SK-N-SH (cell line): ENCODE measurements around the gene MYO9A. TPM values are rescaled to one million over a fixed set of nuclear protein-coding genes. Genes with fewer than 3 reads are reported as not detected.

Experiments used
- CTCF ChIA-PET: fragments of 300-600, 350-600 bp; formaldehyde crosslinking; extraction: SDS; loops from one replicate; lab custom pipeline; 2021; lab: Yijun Ruan, JAX
- POLR2A ChIA-PET: fragments of 350-600 bp; sonication (Branson Sonifier 250); formaldehyde crosslinking; extraction: SDS; loops from one replicate; lab custom pipeline; 2020; ENCODE audit warnings: antibody characterized with exemption, inconsistent platforms; lab: Yijun Ruan, JAX
- DNase-seq: peaks from one replicate; pipeline ENCODE4 v3.0.0; 2012
- H2AFZ ChIP-seq: fragments of 200-600 bp; sonication (generic); 2 replicates; pipeline ENCODE4 v1.8.1; 2016; ENCODE audit warnings: antibody characterized with exemption, mild to moderate bottlenecking, low read depth
- H3F3A ChIP-seq: fragments of 200-600 bp; sonication (generic); replicated peaks from 2 replicates; pipeline ENCODE3; 2016; ENCODE audit warnings: antibody characterized with exemption, mild to moderate bottlenecking; ENCODE audit not compliant: insufficient read depth
- H3K27ac ChIP-seq, 2 experiments: fragments of 200-500 bp in 1 of 2; fragments of 200-600 bp in 1 of 2; sonication (Bioruptor generic) in 1 of 2; sonication (generic), shearing (Covaris generic) in 1 of 2; 2 replicates each; pipeline versions ENCODE4 v1.5.1 to v1.6.1; 2014 to 2016; ENCODE audit warnings: low read depth in 2 of 2, inconsistent platforms in 1 of 2, low read length in 1 of 2, mild to moderate bottlenecking in 1 of 2, mixed read lengths in 1 of 2
- H3K27me3 ChIP-seq: fragments of 200-600 bp; sonication (generic), shearing (Covaris generic); 2 replicates; pipeline ENCODE4 v1.6.1; 2016; ENCODE audit warnings: mixed run types; ENCODE audit not compliant: insufficient read depth
- H3K36me3 ChIP-seq, 2 experiments: fragments of 200-500 bp in 1 of 2; fragments of 200-600 bp in 1 of 2; sonication (Bioruptor generic) in 1 of 2; sonication (generic) in 1 of 2; replicated peaks in 1 of 2; 2 replicates each; pipeline versions ENCODE3 to v1.5.1; 2014 to 2016; ENCODE audit warnings: low read length in 1 of 2, mild to moderate bottlenecking in 1 of 2; ENCODE audit not compliant: insufficient read depth in 2 of 2, control insufficient read depth in 1 of 2
- H3K4me1 ChIP-seq, 2 experiments: fragments of 200-500 bp in 1 of 2; fragments of 200-600 bp in 1 of 2; sonication (Bioruptor generic) in 1 of 2; sonication (generic), shearing (Covaris generic) in 1 of 2; 2 replicates each; pipeline versions ENCODE4 v1.5.1 to v1.6.1; 2014 to 2016; ENCODE audit warnings: low read depth in 1 of 2, low read length in 1 of 2, mixed run types in 1 of 2; ENCODE audit not compliant: insufficient read depth in 2 of 2, control insufficient read depth in 1 of 2
- H3K4me2 ChIP-seq: fragments of 200-600 bp; sonication (generic), shearing (Covaris generic); 2 replicates; pipeline ENCODE4 v1.6.1; 2017; ENCODE audit warnings: mixed run types
- H3K4me3 ChIP-seq, 2 experiments: fragments of 200-500 bp in 1 of 2; fragments of 200-600 bp in 1 of 2; sonication (Bioruptor generic) in 1 of 2; sonication (generic), shearing (Covaris generic) in 1 of 2; 2 replicates each; pipeline versions ENCODE4 v1.5.1 to v1.8.1; 2014 to 2016; ENCODE audit warnings: low read depth in 2 of 2, inconsistent platforms in 1 of 2, low read length in 1 of 2, mild to moderate bottlenecking in 1 of 2, mixed read lengths in 1 of 2, moderate library complexity in 1 of 2
- H3K79me2 ChIP-seq: fragments of 200-600 bp; sonication (generic); 2 replicates; pipeline ENCODE4 v1.8.1; 2017; ENCODE audit warnings: mild to moderate bottlenecking; ENCODE audit not compliant: insufficient read depth
- H3K9ac ChIP-seq: fragments of 200-600 bp; sonication (generic); 2 replicates; pipeline ENCODE4 v1.6.1; 2017; ENCODE audit warnings: mixed run types
- H3K9me2 ChIP-seq: fragments of 200-600 bp; sonication (generic); 2 replicates; pipeline ENCODE4 v1.6.1; 2017; ENCODE audit warnings: mixed run types
- H3K9me3 ChIP-seq: fragments of 200-600 bp; sonication (generic); 2 replicates; pipeline ENCODE4 v1.6.1; 2017; ENCODE audit warnings: mixed run types, mild to moderate bottlenecking, moderate library complexity
- H4K20me1 ChIP-seq: fragments of 200-600 bp; sonication (generic); 2 replicates; pipeline ENCODE4 v1.6.1; 2017; ENCODE audit warnings: mild to moderate bottlenecking, mixed run types; ENCODE audit not compliant: insufficient read depth
- ELF1 ChIP-seq: IDR thresholded peaks from 2 replicates; pipeline ENCODE4 v1.4.0; 2012
- FOSL2 ChIP-seq: IDR thresholded peaks from 2 replicates; pipeline ENCODE4 v1.4.0; 2012; ENCODE audit warnings: low read depth, mild to moderate bottlenecking, moderate library complexity, borderline replicate concordance
- FOXJ3 ChIP-seq: sonication (generic); formaldehyde crosslinking; IDR thresholded peaks from 2 replicates; pipeline ENCODE4 v1.5.1; 2020; ENCODE audit warnings: mild to moderate bottlenecking, missing genetic modification reagents
- FOXM1 ChIP-seq: IDR thresholded peaks from 2 replicates; pipeline ENCODE4 v1.4.0; 2012; ENCODE audit warnings: low read depth, mild to moderate bottlenecking
- GABPA ChIP-seq: IDR thresholded peaks from 2 replicates; pipeline ENCODE4 v1.4.0; 2012; ENCODE audit warnings: low read depth, mild to moderate bottlenecking
- GATA2 ChIP-seq: sonication (generic); formaldehyde crosslinking; IDR thresholded peaks from 2 replicates; pipeline ENCODE4 v1.5.0; 2020; ENCODE audit warnings: mild to moderate bottlenecking, missing genetic modification reagents
- JUND ChIP-seq: IDR thresholded peaks from 2 replicates; pipeline ENCODE4 v1.4.0; 2012
- MEF2A ChIP-seq: IDR thresholded peaks from 2 replicates; pipeline ENCODE4 v1.4.0; 2012; ENCODE audit warnings: low read depth, borderline replicate concordance
- MXI1 ChIP-seq: IDR thresholded peaks from 2 replicates; pipeline ENCODE4 v1.6.1; 2012; ENCODE audit warnings: mild to moderate bottlenecking, low read depth, low read length, improper control_type of control experiment
- POLR2AphosphoS5 ChIP-seq: IDR thresholded peaks from 2 replicates; pipeline ENCODE4 v1.6.1; 2012; ENCODE audit warnings: low read depth, low read length
- RCOR1 ChIP-seq: fragments of 150-350 bp; IDR thresholded peaks from 2 replicates; pipeline ENCODE4 v1.6.1; 2017; ENCODE audit warnings: antibody characterized with exemption, low read length
- RXRA ChIP-seq: IDR thresholded peaks from 2 replicates; pipeline ENCODE4 v1.4.0; 2012; ENCODE audit warnings: low read depth, mild to moderate bottlenecking, borderline replicate concordance
- SIN3A ChIP-seq: IDR thresholded peaks from 2 replicates; pipeline ENCODE4 v1.6.1; 2012; ENCODE audit warnings: low read depth, mild to moderate bottlenecking, low read length, moderate library complexity, borderline replicate concordance
- SMC3 ChIP-seq: IDR thresholded peaks from 2 replicates; pipeline ENCODE4 v1.6.1; 2012; ENCODE audit warnings: low read depth, low read length, improper control_type of control experiment
- TAF1 ChIP-seq: IDR thresholded peaks from 2 replicates; pipeline ENCODE4 v1.6.1; 2012; ENCODE audit warnings: low read depth, mild to moderate bottlenecking, low read length, moderate library complexity, borderline replicate concordance
- TCF12 ChIP-seq: IDR thresholded peaks from 2 replicates; pipeline ENCODE4 v1.4.0; 2012
- TEAD4 ChIP-seq: IDR thresholded peaks from 2 replicates; pipeline ENCODE4 v1.4.0; 2012; ENCODE audit warnings: mild to moderate bottlenecking, borderline replicate concordance; ENCODE audit not compliant: insufficient read depth
- WGBS: methylation state at CpG from one replicate; pipeline ENCODE4 v1.1.6; 2017; ENCODE audit warnings: low lambda C conversion rate; 5-methylcytosine and 5-hydroxymethylcytosine counted together
- polyA plus RNA-seq, 3 experiments: library from polyadenylated mRNA; depleted of rRNA; stranded (reverse); fragments of >200 nt; gene quantifications; 2 replicates each; pipeline ENCODE4 v1.2.3, GENCODE V29; 2012
- TF ChIP-seq, protein P1 (sequence below): fragments of 200-600 bp; sonication (generic); IDR thresholded peaks from 2 replicates; pipeline ENCODE4 v1.6.1; 2017; ENCODE audit warnings: antibody characterized with exemption, mild to moderate bottlenecking, moderate library complexity
- TF ChIP-seq, protein P2 (sequence below): IDR thresholded peaks from 2 replicates; pipeline ENCODE4 v1.4.0; 2012; ENCODE audit warnings: low read depth, borderline replicate concordance
- TF ChIP-seq, protein P3 (sequence below): fragments of 150-350 bp; IDR thresholded peaks from 2 replicates; pipeline ENCODE4 v1.6.1; 2016; ENCODE audit warnings: mild to moderate bottlenecking, low read depth, low read length
- TF ChIP-seq, protein P4 (sequence below): IDR thresholded peaks from 2 replicates; pipeline ENCODE4; 2012
- TF ChIP-seq, protein P5 (sequence below): IDR thresholded peaks from 2 replicates; pipeline ENCODE4 v1.4.0; 2012; ENCODE audit warnings: low read depth
- TF ChIP-seq, protein P6 (sequence below): IDR thresholded peaks from 2 replicates; pipeline ENCODE4 v1.6.1; 2012; ENCODE audit warnings: mild to moderate bottlenecking, low read depth, low read length, moderate library complexity
- TF ChIP-seq, protein P7 (sequence below): fragments of 150-350 bp; IDR thresholded peaks from 2 replicates; pipeline ENCODE4 v1.6.1; 2017; ENCODE audit warnings: antibody characterized with exemption, low read length, low read depth, borderline replicate concordance

Gene MYO9A
- polyA plus RNA-seq, 1 of the 3 experiments (the other 2 are of a cell fraction), result 4.1 TPM

DNA sequence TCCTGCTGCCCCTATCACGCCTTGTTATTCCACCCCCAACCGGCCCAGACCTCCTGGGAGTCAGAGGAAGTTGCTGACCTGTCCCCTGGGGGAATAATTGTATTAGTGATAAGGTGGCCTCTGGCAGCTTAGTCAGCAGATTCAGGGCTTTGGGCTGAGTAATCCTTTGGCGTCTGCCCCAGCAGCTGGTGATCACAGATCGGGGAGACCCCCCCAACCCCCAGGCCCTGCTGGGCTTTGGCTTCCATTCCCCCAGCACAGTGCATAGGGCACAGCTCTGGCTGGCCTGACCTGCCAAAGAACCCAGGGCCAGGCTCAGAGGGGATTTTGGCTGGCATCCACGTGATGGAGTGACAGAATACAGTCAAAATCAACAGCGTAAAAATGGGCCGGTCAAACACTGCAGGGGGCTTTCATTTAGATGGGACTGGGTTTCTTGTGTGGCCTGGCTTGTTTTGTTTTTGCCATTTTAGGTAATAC is 311.5 kb downstream of the MYO9A start:
- WGBS, result 21% methylated on average over 5 of the region's 7 CpGs
- Histone ChIP-seq H2AFZ (no peak overlapping the region), H3F3A (peaks cover 3% of the 10 kb centered on the region), H4K20me1 (no peaks in the 10 kb centered on the region), H3K9ac (no peak overlapping the region), H3K27me3 (no peaks in the 10 kb centered on the region), H3K9me3 (no peaks in the 10 kb centered on the region), H3K36me3 (no peaks in the 10 kb centered on the region), H3K4me1 (peaks cover 21 to 24% of the 10 kb centered on the region in 2 experiments; a peak in 3 of 4 replicates), H3K79me2 (no peaks in the 10 kb centered on the region), H3K4me3 (no peak overlapping the region), H3K4me2 (0 out of 2 replicates have a peak overlapping the region, but pooled peaks have one; percentile 3), H3K27ac (no peak overlapping the region), H3K9me2 (no peaks in the 10 kb centered on the region)
- CTCF ChIA-PET, result interaction anchor here (0.6 to 5.2 kb wide), 5 partner anchors 27 to 350 kb away, joined by 3 to 25 read pairs (median 5); no protein-coding TSS in a partner anchor
- POLR2A ChIA-PET, result no interaction called here
- peak; percentile 73 for DNase-seq
- peak; percentile 19; the same call in 1 of the 2 replicates for TF ChIP-seq RCOR1
- TF ChIP-seq FOSL2, result 0 out of 2 replicates have a peak, but pooled peaks have one; percentile 32
- no peak for TF ChIP-seq POLR2AphosphoS5
- TF ChIP-seq RXRA, result peak; percentile 48; the same call in 1 of the 2 replicates
- TF ChIP-seq, protein P1, sequence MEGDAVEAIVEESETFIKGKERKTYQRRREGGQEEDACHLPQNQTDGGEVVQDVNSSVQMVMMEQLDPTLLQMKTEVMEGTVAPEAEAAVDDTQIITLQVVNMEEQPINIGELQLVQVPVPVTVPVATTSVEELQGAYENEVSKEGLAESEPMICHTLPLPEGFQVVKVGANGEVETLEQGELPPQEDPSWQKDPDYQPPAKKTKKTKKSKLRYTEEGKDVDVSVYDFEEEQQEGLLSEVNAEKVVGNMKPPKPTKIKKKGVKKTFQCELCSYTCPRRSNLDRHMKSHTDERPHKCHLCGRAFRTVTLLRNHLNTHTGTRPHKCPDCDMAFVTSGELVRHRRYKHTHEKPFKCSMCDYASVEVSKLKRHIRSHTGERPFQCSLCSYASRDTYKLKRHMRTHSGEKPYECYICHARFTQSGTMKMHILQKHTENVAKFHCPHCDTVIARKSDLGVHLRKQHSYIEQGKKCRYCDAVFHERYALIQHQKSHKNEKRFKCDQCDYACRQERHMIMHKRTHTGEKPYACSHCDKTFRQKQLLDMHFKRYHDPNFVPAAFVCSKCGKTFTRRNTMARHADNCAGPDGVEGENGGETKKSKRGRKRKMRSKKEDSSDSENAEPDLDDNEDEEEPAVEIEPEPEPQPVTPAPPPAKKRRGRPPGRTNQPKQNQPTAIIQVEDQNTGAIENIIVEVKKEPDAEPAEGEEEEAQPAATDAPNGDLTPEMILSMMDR, result no peak
- no peak for TF ChIP-seq TAF1
- TF ChIP-seq, protein P2, sequence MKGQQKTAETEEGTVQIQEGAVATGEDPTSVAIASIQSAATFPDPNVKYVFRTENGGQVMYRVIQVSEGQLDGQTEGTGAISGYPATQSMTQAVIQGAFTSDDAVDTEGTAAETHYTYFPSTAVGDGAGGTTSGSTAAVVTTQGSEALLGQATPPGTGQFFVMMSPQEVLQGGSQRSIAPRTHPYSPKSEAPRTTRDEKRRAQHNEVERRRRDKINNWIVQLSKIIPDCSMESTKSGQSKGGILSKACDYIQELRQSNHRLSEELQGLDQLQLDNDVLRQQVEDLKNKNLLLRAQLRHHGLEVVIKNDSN, result no peak
- TF ChIP-seq MEF2A, result no peak
- TF ChIP-seq FOXJ3 (CRISPR knock-in tag), result no peak
- TF ChIP-seq MXI1, result no peak
- no peak for TF ChIP-seq GATA2 (CRISPR knock-in tag)
- no peak for TF ChIP-seq FOXM1
- TF ChIP-seq, protein P3, sequence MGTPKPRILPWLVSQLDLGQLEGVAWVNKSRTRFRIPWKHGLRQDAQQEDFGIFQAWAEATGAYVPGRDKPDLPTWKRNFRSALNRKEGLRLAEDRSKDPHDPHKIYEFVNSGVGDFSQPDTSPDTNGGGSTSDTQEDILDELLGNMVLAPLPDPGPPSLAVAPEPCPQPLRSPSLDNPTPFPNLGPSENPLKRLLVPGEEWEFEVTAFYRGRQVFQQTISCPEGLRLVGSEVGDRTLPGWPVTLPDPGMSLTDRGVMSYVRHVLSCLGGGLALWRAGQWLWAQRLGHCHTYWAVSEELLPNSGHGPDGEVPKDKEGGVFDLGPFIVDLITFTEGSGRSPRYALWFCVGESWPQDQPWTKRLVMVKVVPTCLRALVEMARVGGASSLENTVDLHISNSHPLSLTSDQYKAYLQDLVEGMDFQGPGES, result no peak
- no peak for TF ChIP-seq GABPA
- TF ChIP-seq, protein P4, sequence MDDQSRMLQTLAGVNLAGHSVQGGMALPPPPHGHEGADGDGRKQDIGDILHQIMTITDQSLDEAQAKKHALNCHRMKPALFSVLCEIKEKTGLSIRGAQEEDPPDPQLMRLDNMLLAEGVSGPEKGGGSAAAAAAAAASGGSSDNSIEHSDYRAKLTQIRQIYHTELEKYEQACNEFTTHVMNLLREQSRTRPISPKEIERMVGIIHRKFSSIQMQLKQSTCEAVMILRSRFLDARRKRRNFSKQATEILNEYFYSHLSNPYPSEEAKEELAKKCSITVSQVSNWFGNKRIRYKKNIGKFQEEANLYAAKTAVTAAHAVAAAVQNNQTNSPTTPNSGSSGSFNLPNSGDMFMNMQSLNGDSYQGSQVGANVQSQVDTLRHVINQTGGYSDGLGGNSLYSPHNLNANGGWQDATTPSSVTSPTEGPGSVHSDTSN, result peak; percentile 39; the same call in 1 of the 2 replicates
- no peak for TF ChIP-seq ELF1
- TF ChIP-seq, protein P5, sequence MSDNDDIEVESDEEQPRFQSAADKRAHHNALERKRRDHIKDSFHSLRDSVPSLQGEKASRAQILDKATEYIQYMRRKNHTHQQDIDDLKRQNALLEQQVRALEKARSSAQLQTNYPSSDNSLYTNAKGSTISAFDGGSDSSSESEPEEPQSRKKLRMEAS, result peak; percentile 46; the same call in 1 of the 2 replicates
- TF ChIP-seq SMC3, result no peak
- TF ChIP-seq TEAD4, result 0 out of 2 replicates have a peak, but pooled peaks have one; percentile 37
- TF ChIP-seq, protein P6, sequence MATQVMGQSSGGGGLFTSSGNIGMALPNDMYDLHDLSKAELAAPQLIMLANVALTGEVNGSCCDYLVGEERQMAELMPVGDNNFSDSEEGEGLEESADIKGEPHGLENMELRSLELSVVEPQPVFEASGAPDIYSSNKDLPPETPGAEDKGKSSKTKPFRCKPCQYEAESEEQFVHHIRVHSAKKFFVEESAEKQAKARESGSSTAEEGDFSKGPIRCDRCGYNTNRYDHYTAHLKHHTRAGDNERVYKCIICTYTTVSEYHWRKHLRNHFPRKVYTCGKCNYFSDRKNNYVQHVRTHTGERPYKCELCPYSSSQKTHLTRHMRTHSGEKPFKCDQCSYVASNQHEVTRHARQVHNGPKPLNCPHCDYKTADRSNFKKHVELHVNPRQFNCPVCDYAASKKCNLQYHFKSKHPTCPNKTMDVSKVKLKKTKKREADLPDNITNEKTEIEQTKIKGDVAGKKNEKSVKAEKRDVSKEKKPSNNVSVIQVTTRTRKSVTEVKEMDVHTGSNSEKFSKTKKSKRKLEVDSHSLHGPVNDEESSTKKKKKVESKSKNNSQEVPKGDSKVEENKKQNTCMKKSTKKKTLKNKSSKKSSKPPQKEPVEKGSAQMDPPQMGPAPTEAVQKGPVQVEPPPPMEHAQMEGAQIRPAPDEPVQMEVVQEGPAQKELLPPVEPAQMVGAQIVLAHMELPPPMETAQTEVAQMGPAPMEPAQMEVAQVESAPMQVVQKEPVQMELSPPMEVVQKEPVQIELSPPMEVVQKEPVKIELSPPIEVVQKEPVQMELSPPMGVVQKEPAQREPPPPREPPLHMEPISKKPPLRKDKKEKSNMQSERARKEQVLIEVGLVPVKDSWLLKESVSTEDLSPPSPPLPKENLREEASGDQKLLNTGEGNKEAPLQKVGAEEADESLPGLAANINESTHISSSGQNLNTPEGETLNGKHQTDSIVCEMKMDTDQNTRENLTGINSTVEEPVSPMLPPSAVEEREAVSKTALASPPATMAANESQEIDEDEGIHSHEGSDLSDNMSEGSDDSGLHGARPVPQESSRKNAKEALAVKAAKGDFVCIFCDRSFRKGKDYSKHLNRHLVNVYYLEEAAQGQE, result no peak
- TF ChIP-seq, protein P7, sequence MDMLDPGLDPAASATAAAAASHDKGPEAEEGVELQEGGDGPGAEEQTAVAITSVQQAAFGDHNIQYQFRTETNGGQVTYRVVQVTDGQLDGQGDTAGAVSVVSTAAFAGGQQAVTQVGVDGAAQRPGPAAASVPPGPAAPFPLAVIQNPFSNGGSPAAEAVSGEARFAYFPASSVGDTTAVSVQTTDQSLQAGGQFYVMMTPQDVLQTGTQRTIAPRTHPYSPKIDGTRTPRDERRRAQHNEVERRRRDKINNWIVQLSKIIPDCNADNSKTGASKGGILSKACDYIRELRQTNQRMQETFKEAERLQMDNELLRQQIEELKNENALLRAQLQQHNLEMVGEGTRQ, result no peak
- TF ChIP-seq TCF12, result peak; percentile 62
- TF ChIP-seq JUND, result peak; percentile 53; the same call in 1 of the 2 replicates
- no peak for TF ChIP-seq SIN3A
